SH-SY5Y (cell line): ENCODE data around the gene UBB.

Experiments
- GATA2 ChIP-seq: IDR thresholded peaks from 2 replicates; pipeline ENCODE4 v1.6.1; 2011; ENCODE audit warnings: mild to moderate bottlenecking, low read depth, low read length
- GATA3 ChIP-seq: IDR thresholded peaks from 2 replicates; pipeline ENCODE4 v1.6.1; 2011; ENCODE audit warnings: low read depth, mild to moderate bottlenecking, low read length, moderate library complexity

Gene UBB

GRCh38 chr17:16354585-16354984 is 26.3 kb upstream of the UBB start:
- TF ChIP-seq GATA2 (no peak), GATA3 (no peak)

GRCh38 chr17:16358394-16358793 is 22.5 kb upstream of the UBB start:
- TF ChIP-seq GATA2 = no peak
- TF ChIP-seq GATA3 = no peak

- TF ChIP-seq GATA3 = no peak
- no peak for TF ChIP-seq GATA2
Measured at GRCh38 chr17:16361874-16362273, 19.0 kb upstream of the UBB start.

GRCh38 chr17:16363749-16364536 is 16.9 kb upstream of the UBB start:
- TF ChIP-seq GATA2 (no peak), GATA3 (no peak)

- no peak for TF ChIP-seq GATA2
- TF ChIP-seq GATA3 = no peak
Measured at GRCh38 chr17:16364625-16365024, 16.3 kb upstream of the UBB start.

- TF ChIP-seq GATA2 (no peak), GATA3 (no peak)
Measured at GRCh38 chr17:16371742-16372141, 9.1 kb upstream of the UBB start.

- TF ChIP-seq GATA2 = no peak
- no peak for TF ChIP-seq GATA3
Measured at GRCh38 chr17:16374146-16374938, 6.5 kb upstream of the UBB start.

GRCh38 chr17:16377941-16378341 is 3.0 kb upstream of the UBB start:
- TF ChIP-seq GATA3 (no peak), GATA2 (no peak)

- TF ChIP-seq GATA3 (no peak), GATA2 (no peak)
Measured at GRCh38 chr17:16378636-16379282, 2.1 kb upstream of the UBB start.

GRCh38 chr17:16379654-16380053 is 1.2 kb upstream of the UBB start:
- no peak for TF ChIP-seq GATA3
- TF ChIP-seq GATA2 = no peak

- TF ChIP-seq GATA2 = no peak
- TF ChIP-seq GATA3 = no peak
Measured at GRCh38 chr17:16381496-16381820, 567 bp downstream of the UBB start.

GRCh38 chr17:16383216-16383615 is 2.3 kb downstream of the UBB start:
- no peak for TF ChIP-seq GATA2
- TF ChIP-seq GATA3 = no peak

GRCh38 chr17:16383772-16384287 is 2.9 kb downstream of the UBB start:
- no peak for TF ChIP-seq GATA2

GRCh38 chr17:16384557-16384956 is 3.7 kb downstream of the UBB start:
- TF ChIP-seq GATA2 = no peak
- no peak for TF ChIP-seq GATA3
